CD4-positive, alpha-beta T cell treated with Interleukin-17A for 4 hours (primary cell): ENCODE results near the gene TTLL7.

Experiments
- DNase-seq: peaks from one replicate; pipeline ENCODE4 v3.0.0-alpha.2; 2020; ENCODE audit warnings: mixed read lengths

The TTLL7 gene

GRCh38 chr1:83998498-83999315 lies at the start of gene TTLL7:
Gene TTLL7, minus strand, starts transcription at chr1:83999132. Its CDS starts 46,921 bp downstream, at chr1:83952211.
- DNase-seq = peak; percentile 40

GRCh38 chr1:84042461-84042860 lies 43.5 kb upstream of the TTLL7 start:
- no peak for DNase-seq

- no peak for DNase-seq
These were observed 39.1 kb upstream of the TTLL7 start for GRCh38 chr1:84037758-84038611.

- DNase-seq = no peak
These were observed 32.9 kb upstream of the TTLL7 start for GRCh38 chr1:84031802-84032327.

- DNase-seq = no peak
These were observed 28.4 kb upstream of the TTLL7 start for GRCh38 chr1:84027368-84027767.

GRCh38 chr1:84025966-84026365 lies 27.0 kb upstream of the TTLL7 start:
- DNase-seq = no peak

- no peak for DNase-seq
These were observed 22.9 kb upstream of the TTLL7 start for GRCh38 chr1:84021822-84022221.

DNA sequence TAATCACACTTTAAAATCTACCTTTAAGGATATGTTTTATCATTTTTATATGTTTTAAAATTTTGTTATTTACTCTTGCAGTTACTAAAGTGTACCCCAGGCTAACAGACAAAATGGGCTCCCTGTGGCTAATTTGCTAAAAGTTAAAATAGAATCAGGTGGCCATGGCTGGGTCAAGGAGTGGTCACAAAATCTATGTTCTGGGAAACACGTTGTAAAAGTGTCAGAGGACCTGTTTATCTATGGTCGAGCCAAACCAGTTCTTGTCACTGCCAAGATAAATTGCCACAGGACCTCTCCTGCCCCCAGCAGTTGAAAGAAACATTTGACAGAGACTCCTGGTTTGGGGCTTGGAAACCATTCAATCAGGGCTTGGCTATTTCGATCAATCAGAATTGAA lies 21.2 kb upstream of the TTLL7 start:
- DNase-seq = no peak

DNA sequence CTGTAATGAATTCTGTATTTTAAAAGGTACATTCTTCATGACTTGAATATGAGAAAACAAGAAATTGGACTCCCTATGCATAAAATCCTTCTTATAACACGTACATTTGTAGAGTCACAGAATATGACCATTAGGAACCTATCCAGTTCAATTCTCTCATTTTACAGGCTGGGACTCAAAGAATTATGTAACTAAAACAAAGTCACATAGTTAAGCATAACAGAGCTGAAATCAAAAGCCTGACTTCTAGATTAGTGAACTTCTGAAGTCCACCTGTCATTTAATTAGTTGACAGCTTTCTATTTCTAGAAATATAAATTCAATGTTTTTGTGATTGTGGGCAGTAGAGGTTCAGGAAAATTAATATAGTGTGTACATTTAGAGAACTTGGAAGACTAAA lies 20.3 kb upstream of the TTLL7 start:
- no peak for DNase-seq

DNA sequence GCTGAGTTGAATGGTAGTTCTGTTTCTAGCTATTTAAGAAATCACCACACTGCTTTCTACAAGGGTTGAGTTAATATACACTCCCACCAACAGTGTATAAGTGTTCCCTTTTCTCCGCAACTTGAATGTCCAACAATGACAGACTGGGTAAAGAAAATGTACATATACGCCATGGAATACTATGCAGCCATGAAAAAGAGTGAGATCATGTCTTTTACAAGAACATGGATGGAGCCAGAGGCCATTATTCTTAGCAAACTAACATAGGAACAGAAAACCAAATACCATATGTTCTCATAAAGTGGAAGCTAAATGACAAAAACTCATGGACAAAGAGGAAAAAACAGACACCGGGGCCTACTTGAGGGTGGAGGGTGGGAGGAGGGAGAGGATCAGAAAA lies 14.8 kb upstream of the TTLL7 start:
- no peak for DNase-seq

- DNase-seq = no peak
These were observed 13.1 kb upstream of the TTLL7 start for GRCh38 chr1:84012018-84012417.

DNA sequence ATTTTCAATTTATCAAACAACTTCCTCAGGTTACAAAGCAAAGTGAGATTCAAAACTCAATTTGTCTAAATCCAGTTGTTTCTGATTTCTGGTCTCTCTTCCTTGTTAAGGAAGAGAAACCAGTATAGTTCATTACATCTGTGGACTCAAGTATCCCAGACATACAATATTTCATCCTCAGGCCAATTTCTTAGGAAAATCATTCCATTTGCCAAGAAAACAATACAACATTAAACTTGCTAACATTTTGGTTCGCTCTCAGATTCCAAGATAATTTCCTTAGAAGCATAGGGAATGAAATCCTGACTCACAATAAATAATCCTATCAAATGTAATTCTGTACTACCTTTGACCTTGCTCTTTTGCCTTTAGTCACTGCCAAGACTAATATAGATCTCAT lies 11.2 kb upstream of the TTLL7 start:
- DNase-seq = no peak

DNA sequence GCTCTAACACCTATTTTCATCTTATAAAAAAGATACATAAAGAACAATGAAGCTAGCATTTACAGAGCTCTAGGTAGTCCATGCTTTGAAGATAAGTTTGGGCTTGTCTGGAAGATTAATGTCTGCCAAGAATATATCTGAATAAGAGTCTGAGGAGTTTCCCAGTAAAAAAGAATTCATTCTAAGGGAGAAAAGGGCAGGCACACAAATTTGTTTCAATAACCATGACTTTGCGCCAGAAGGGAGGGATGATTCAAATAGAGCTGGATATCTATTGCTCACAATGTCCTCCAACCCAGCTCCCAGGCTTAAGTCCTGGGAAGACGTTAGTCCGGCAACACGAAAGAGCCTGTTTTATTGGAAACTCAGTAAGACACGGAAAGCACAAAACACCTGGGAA lies 9.7 kb upstream of the TTLL7 start:
- DNase-seq = no peak

- DNase-seq = no peak
These were observed 7.7 kb upstream of the TTLL7 start for GRCh38 chr1:84006591-84006990.

GRCh38 chr1:84001501-84001900 lies 2.6 kb upstream of the TTLL7 start:
- DNase-seq = no peak

DNA sequence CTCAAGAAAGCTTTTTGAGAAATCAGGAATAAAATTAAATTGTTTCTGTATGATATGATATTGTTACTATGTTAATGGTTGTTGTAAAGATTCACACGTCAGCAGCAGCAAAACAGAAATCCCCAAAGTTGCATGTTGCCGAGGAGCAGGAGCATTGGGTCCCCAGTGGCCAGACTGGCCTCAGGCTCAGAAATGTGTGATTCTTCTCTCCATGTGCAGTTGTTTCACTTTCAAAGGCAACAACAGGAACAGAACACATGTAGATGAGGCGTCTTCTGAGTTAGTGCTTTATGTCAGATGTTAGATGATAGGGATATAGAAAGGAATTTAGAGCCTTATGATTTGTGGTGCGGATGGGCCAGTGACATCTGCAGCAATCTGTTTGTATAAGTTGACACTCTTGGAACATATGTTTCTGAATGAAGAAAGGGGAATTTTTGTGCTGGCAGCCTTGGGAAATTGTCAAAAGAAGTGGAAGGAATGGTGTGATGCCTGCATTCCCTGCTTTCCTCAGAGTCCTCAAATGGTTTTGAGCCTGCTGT lies 2.1 kb upstream of the TTLL7 start:
- DNase-seq = no peak

GRCh38 chr1:84000196-84000885 lies 1.4 kb upstream of the TTLL7 start:
- DNase-seq = no peak

GRCh38 chr1:83999316-83999819 lies 436 bp upstream of the TTLL7 start:
- peak; percentile 41 for DNase-seq

GRCh38 chr1:83998205-83998497 lies 781 bp downstream of the TTLL7 start:
- no peak for DNase-seq

- no peak for DNase-seq
These were observed 1.3 kb downstream of the TTLL7 start for GRCh38 chr1:83997631-83998030.

DNA sequence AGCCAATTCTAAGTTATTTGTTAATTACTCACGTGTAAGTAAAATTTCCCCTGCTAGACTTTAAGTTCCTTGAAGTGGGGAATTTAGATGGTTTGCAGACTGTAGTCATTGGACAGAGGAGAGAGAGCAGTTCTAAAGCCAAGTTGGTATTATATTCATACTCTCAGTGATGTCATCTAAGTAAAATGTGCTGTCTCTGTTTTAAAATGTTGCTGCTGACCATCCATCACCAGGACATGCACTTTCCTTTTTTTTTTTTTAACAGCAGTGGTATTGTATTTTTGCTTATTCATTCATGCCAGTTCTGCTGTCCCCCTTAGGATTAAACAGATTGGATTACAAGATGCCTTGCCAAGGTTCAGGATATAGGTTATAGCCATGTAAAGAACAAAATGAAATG lies 2.3 kb downstream of the TTLL7 start:
- DNase-seq = no peak

- DNase-seq = no peak
These were observed 2.7 kb downstream of the TTLL7 start for GRCh38 chr1:83996191-83996590.

DNA sequence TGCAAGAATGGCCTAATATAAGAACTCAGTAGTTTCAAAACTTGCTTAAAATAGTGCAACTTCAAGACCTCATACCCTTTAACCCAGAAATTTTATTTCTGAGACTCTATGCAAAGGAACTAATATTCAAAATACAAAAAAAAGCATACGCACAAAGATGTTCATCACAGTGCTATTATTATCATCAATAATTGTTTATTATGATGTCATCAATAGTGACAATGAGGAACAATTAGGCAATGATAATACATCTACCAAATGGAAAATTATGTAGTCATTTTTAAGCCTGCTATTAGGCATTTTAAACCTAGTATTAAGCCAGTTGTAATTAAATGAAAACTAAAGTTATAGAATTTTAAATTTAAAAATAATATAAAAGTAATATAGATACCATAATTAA lies 3.3 kb downstream of the TTLL7 start:
- no peak for DNase-seq
